ENCODE data around the gene KRTDAP.

KRTDAP gene

GRCh38 chr19:35512831-35513627 is 22.8 kb upstream of the KRTDAP start:
- DNase-seq: peak; percentile 18

DNA sequence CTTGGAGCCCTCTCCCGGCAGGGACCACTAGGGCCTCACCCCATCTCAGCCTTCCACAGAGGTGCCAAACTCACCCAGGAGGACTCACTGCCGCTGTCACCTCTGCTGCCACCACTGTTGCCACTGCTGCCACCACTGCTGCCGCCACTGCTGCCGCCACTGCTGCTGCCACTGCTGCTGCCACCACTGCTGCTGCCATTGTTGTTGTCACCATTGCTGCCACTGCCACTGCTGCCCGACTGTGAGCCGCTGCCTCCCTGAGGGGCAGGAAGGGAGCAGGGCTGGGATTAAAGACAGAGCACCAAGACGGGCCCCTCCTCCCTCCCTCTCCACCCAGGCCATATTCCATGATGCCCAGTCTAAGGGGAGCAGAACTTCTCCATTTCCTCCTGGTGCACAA is 21.1 kb upstream of the KRTDAP start:
- no peak for DNase-seq

GRCh38 chr19:35510626-35510964 is 20.3 kb upstream of the KRTDAP start:
- DNase-seq: no peak

- DNase-seq: no peak
Measured at GRCh38 chr19:35509861-35510625, 19.8 kb upstream of the KRTDAP start.

DNA sequence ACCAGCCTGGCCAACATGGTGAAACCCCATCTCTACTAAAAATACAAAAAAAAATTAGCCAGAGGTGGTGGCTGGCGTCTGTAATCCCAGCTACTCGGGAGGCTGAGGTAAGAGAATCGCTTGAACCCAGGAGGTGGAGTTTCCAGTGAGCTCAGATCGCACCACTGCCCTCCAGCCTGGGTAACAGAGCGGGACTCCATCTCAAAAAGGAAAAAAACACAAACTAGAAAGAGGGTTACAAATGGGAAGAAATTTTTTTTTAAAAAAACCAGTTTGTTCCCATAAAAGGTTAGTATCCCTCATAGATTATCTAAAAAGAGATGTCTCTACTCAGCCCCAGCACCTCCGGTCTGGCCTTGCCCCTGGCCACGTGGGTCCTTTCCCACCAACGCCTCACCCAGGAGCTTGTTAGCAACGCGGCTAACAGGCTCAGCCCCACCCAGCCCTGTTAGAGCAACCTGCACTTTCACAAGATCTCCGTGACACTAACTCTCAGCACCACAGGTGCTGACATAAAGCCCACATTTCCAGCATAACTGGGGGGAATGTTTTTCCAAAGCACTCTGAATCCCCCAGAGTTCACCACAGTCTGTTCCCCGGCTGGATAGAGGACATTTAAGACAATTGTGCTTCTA is 18.9 kb upstream of the KRTDAP start:
- no peak for DNase-seq

DNA sequence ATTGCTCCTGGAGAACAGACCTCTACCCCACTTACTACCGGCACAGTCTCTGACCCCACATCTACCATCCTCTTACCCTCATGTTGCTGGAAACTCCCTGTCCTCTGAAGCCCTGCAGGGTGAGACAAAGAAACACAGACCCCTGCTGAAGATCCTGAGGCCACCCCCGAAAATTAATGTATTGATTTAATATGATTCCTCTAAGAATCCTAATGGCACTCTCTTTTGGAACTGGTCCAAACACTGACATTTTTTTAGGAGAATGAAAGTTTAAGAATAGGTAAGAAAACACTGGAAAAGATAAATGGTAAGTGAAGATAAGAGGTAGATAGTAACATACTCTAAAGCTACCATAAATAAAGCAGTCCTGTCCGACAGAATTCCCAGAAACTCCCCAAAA is 17.9 kb upstream of the KRTDAP start:
- no peak for DNase-seq

- no peak for DNase-seq
Measured at GRCh38 chr19:35507561-35507960, 17.3 kb upstream of the KRTDAP start.

DNA sequence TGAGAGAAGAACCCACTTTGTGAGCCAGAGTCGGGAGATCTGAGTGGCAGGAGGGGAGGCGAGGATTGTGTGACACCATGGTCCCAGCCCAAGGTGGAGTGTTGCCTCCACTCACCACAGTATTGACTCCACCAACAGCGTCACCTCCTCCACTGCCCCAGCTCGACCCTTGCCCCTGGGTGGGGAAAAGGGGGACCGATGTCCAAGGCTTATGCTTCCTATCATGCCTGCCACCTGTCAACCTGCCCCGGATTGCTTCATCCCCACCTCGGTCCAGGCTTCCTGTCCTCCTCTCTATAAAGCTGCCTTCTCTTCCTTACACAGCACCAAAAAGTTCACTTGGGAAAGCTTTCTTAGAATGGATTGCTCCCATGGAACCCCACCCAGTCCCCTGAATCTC is 15.7 kb upstream of the KRTDAP start:
- DNase-seq: no peak

DNA sequence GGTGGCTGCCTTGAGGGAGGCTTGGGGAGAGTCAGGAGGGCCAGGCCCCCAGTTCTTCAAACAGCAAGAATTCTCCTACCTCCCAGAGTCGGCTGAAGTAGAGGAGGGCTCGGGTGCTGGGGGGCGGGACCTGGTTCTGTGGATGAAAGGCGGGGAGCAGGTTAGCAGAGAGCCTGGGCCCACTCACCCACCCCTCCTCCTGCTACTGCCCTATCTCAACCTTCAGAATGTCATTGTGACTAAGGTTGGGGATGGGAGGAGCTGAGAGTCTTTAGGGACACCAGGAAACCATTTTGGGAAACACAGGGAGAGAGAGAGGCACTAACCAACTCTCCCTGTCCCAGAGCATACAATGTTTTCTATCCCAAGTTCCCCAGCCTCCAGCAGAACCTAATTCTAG is 12.5 kb upstream of the KRTDAP start:
- no peak for DNase-seq

DNA sequence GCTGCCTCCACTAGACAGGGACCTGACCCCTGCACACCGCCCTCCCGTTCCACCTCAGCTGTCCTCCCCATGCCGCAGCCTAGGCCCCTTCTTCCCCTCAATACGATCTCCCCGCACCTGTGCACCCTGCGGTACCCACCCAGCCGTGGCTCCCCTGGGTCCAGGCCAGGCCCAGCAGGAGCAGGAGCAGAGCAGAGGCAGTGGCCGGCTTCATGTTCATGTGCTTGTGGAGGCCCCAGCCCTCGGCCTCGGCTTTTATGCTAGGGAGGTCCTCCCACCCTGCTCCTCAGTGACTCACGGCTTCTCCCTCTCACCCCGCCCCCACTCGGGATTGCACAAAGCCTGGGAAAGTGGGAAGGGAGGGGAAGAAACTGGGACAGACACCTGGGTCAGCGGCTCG is 11.4 kb upstream of the KRTDAP start:
- DNase-seq: no peak

- DNase-seq: no peak
Measured at GRCh38 chr19:35500611-35501010, 10.3 kb upstream of the KRTDAP start.

DNA sequence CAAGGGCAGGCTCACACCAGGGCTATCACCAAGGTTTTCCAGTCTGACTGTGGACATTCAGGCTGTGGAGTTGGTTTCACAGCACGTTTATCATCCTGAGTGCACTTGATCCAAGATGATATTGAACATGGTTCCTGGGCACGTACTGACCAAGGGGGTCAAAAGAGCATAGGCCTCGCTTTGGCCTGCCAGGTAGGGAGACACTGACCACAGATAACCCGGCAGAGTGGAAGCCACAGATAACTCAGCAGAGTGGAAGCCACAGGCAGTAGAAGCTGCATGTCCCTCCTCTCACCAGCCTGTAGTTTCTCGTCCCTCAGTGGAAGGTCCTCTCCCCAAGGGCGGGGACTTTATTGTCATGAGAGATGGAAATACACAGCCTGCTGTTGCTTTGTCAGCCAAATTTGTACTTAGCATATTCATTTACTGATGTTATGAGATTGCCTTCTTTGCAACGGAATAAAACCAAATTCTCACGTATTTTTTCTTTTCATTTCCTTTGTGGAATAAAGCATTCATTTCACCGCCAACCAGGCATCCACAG is 8.8 kb upstream of the KRTDAP start:
- DNase-seq: no peak

- DNase-seq: no peak
Measured at GRCh38 chr19:35498220-35498619, 8.0 kb upstream of the KRTDAP start.

DNA sequence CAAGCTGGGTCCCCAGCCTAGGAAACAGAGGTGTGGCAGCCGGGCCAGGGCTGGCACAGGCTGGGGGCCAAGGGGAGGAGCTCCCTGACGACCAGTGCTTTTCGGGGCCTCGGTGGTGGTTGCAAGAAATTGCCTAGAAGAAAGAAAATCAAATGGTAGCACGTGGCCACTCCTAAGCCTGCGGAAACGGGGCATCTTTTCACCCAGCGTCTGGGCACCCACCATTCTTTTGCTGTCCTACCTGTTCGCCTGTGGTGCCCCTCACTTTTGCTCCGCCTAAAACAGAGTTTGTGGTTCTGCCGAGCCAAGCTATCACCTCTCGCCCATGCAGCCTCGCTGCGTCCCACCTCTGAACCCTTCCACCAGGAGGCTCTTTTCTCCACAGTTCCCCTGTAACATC is 7.1 kb upstream of the KRTDAP start:
- no peak for DNase-seq

DNA sequence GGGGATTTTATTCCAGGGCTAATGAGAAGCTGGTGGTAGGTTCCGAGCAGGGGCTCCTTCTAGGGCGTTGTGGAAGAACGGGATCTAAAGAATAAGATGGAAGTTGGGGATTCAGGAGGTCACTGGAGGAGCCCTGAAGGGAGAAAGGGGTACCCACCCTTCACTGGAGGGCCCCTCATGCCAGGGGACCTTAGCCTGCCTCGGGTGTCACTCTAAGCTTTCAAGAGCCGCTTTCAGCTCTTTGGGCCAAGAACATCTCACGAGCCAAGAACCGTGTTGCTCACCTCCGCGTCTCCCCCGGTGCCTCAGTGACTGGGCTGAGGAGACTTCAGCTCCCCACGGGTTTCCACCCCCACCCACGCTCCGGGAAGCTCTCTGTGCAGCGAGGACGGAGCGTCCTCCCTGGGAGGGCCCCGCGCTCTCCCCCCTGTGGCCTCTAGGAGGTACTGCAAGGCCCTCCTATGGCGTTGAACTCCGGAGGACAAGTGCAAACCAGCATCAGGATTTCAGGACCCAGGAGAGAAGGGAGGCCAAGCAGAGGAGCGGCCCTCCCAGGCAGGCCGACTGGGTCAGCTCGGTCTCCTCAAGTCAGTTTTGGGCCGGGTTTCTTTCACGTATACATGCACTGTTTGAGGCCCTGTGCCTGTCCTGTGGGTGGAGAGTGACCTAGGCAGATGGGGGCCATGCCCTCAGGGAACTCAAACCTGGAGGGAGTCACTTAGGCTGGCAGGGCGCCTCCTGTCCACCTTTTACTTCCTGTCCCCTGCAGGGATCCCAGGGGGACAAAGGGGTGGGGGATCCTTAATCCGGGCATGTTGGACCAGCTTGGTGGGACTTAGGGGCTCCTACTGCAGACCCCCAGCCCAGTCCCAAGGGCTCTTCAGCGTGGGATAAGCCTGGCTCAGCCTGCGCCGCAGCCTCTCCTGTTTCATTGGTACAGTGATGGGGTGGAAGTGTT is 5.1 kb upstream of the KRTDAP start:
- DNase-seq: no peak

- DNase-seq: no peak
Measured at GRCh38 chr19:35493971-35494370, 3.7 kb upstream of the KRTDAP start.

DNA sequence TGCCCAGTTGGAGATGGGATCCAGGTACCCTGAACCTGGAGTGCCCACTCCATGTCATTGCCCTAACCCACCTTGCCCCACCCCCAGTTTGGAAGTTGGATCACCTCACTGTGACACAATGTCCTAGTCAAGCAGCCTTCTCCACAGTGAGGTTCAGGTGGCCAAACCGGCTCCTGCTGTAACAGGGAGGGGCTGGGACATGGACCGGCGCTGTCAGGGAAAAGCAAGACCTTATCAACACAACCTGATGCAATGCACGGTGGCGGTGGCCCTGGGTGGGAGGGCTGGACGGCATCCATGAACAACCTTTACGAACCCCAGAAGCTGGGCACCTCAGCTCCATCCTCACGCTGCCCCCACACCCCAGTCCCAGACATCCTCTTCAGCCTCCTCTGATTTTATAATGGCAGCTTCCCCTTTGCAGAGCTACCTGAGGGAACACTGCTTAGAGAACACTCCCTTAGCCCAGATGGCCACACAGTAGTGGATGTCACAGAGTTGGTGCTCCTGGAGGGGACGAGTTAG is 1.6 kb upstream of the KRTDAP start:
- no peak for DNase-seq

DNA sequence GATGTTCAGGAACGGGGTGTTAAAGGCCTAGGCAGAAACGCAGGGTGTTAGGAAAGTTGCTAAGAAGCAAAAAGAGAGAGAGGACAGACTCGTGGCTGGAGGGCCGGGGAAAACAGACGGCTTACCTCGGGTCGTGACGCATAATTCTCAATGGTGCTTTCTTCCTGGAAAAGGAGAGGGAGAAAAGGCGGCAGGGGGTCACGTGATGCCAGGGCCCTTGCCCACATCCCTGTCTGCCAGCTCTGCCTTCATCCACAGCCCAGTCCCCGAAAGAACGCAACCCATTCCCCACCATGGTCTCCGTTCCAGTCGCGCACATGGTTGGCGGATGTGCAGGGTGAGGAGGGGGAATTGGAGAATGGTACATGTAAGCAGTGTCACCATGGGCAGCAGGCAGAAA is 1.6 kb downstream of the KRTDAP start:
- DNase-seq: no peak

DNA sequence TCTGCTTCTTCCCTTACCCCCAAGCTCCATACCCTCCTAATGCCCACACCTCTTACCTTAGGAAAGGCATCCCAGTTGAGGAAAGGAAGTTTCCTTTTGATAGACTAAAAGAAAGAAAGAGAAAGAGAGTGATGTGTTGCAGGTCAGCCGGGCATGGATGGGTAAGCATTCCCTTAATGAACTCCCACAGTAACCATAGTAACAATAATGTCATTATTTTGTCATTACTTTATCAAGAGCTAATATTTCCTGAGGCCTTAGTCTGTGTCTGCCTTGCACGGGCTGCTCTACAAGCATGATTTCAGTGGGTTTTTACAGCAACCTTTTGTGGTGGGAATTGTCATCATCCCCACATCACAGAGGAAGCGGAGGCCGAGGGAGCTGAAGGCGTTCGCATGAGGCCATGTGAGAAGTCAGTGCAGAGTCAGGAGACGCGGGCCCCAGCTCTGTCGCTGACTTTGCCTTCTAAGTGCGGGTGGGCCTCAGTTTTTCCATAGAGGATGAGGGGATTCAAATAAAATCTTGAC is 2.5 kb downstream of the KRTDAP start:
- no peak for DNase-seq

GRCh38 chr19:35486268-35486708 is 4.0 kb downstream of the KRTDAP start:
- no peak for DNase-seq

GRCh38 chr19:35484252-35485036 is 5.8 kb downstream of the KRTDAP start:
- DNase-seq: no peak

Measured in DMS 273 treated with DMSO at 0.1 percent for 48 hours (cell line).